Uterus (tissue), 2 donors: ENCODE results near the gene LYRM4.

Experiments
- POLR2A ChIP-seq, 2 donors: fragments of 450-650 bp; IDR thresholded peaks; one replicate each; pipeline ENCODE4 v1.6.1; 2016; ENCODE audit warnings: antibody characterized with exemption in 2 of 2, mild to moderate bottlenecking in 1 of 2, moderate library complexity in 1 of 2
- TF ChIP-seq, protein P1 (sequence below), 4 experiments: fragments of 200-600 bp in 2 of 4; fragments of 450-650 bp in 2 of 4; sonication (generic) in 2 of 4; IDR thresholded peaks; one replicate each; pipeline ENCODE4 v1.5.1; 2016 to 2019; ENCODE audit warnings: antibody characterized with exemption in 4 of 4, mild to moderate bottlenecking in 2 of 4, moderate library complexity in 1 of 4

DNA sequence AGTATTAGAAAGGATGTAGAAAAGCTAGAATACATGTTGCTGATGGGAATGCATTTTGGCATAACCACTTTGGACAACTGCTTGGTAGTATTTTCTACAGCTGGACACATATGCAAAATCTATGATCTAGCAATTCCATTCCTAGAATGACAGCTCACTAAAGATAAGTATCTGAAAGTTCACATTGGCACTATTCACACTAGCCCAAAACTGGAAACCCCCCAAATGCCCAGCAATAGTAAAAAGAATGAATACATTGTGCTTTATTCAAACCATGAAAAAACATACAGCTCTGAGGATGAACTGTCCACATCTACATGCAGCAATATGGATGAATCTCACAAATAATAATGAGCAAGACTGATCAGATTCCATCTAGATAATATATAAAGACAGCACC, 96.7 kb downstream of the LYRM4 start:
- no peak for TF ChIP-seq POLR2A (IDR thresholded peaks at IDR 0.05)
- TF ChIP-seq, protein P1, sequence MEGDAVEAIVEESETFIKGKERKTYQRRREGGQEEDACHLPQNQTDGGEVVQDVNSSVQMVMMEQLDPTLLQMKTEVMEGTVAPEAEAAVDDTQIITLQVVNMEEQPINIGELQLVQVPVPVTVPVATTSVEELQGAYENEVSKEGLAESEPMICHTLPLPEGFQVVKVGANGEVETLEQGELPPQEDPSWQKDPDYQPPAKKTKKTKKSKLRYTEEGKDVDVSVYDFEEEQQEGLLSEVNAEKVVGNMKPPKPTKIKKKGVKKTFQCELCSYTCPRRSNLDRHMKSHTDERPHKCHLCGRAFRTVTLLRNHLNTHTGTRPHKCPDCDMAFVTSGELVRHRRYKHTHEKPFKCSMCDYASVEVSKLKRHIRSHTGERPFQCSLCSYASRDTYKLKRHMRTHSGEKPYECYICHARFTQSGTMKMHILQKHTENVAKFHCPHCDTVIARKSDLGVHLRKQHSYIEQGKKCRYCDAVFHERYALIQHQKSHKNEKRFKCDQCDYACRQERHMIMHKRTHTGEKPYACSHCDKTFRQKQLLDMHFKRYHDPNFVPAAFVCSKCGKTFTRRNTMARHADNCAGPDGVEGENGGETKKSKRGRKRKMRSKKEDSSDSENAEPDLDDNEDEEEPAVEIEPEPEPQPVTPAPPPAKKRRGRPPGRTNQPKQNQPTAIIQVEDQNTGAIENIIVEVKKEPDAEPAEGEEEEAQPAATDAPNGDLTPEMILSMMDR (IDR thresholded peaks at IDR 0.05) = no peak
